Prostate gland (tissue), 2 donors: ENCODE data around the gene KHDC4. TPM values are rescaled to one million over a fixed set of nuclear protein-coding genes. Genes with fewer than 3 reads are reported as not detected.

Experiments used
- DNase-seq: peaks from one replicate; pipeline ENCODE4 v3.0.0-alpha.2; 2019; ENCODE audit warnings: low spot score
- H3K27ac ChIP-seq, 2 donors: fragments of 200-600 bp; sonication (generic); 2 replicates each; pipeline ENCODE4 v1.5.1; 2017 to 2019
- H3K27me3 ChIP-seq: fragments of 200-600 bp; sonication (generic); replicated peaks from 2 replicates; pipeline ENCODE4 v1.5.1; 2019; ENCODE audit not compliant: insufficient read depth
- H3K36me3 ChIP-seq, 2 donors: fragments of 200-600 bp; sonication (generic); 1 replicate in 1 of 2; 2 replicates in 1 of 2; pipeline versions ENCODE4 v1.5.1 to v1.8.1; 2017 to 2019
- H3K4me1 ChIP-seq: fragments of 200-600 bp; sonication (generic); replicated peaks from 2 replicates; pipeline ENCODE4 v1.5.1; 2019
- H3K4me3 ChIP-seq, 2 donors: fragments of 200-600 bp; sonication (generic); 2 replicates each; pipeline ENCODE4 v1.5.1; 2017 to 2019
- H3K9me3 ChIP-seq: fragments of 200-600 bp; sonication (generic); 2 replicates; pipeline ENCODE4 v1.5.1; 2017
- CTCF ChIP-seq, 4 experiments: fragments of 200-600 bp in 2 of 4; fragments of 450-650 bp in 2 of 4; sonication (generic) in 2 of 4; IDR thresholded peaks; 1 replicate in 3 of 4; 2 replicates in 1 of 4; pipeline ENCODE4 v1.5.1; 2016 to 2019; ENCODE audit warnings: antibody characterized with exemption in 4 of 4, mild to moderate bottlenecking in 2 of 4, moderate library complexity in 2 of 4
- POLR2A ChIP-seq: fragments of 450-650 bp; IDR thresholded peaks from one replicate; pipeline ENCODE4 v1.6.1; 2016; ENCODE audit warnings: antibody characterized with exemption, mild to moderate bottlenecking
- POLR2AphosphoS5 ChIP-seq: sonication (generic); formaldehyde crosslinking; IDR thresholded peaks from one replicate; pipeline ENCODE4 v1.6.1; 2017; ENCODE audit warnings: antibody characterized with exemption
- WGBS: methylation state at CpG from one replicate; pipeline ENCODE4 v1.1.5; 2018; 5-methylcytosine and 5-hydroxymethylcytosine counted together
- intact Hi-C: fragments of 100-400 bp; cut with DNase I; formaldehyde crosslinking; loops from one replicate; pipeline ENCODE4 v1.14.2; 2022
- total RNA-seq, 2 donors: library from RNA; depleted of rRNA; stranded (reverse); fragments of >200 nt; gene quantifications; one replicate each; pipeline ENCODE4 v1.1.0, GENCODE V29; 2016

Gene KHDC4
- total RNA-seq, 2 donors from 2014 or later: 49.8 to 66.1 TPM

- H3K4me1 ChIP-seq: no peaks in the 10 kb centered on the region
Observed at GRCh38 chr1:155947292-155947691, 13.1 kb upstream of the KHDC4 start.

GRCh38 chr1:155946633-155947219, 12.5 kb upstream of the KHDC4 start:
- TF ChIP-seq CTCF (IDR thresholded peaks at IDR 0.05) (no peak), POLR2A (no peak), POLR2AphosphoS5 (no peak)
- DNase-seq: no peak
- Histone ChIP-seq H3K9me3 (no peaks in the 10 kb centered on the region), H3K4me3 (no peak overlapping the region), H3K36me3 (peaks cover 0 to 11% of the 10 kb centered on the region in 2 donors), H3K4me1 (no peaks in the 10 kb centered on the region), H3K27me3 (no peaks in the 10 kb centered on the region), H3K27ac (no peak overlapping the region)
- intact Hi-C loops: no loop called here
- 74% methylated on average over 8 of the region's 8 CpGs for WGBS

More at GRCh38 chr1:155947292-155947691, 13.1 kb upstream of the KHDC4 start:
- intact Hi-C loops: no loop called here
- no peak for TF ChIP-seq POLR2AphosphoS5
- no peak for TF ChIP-seq CTCF (IDR thresholded peaks at IDR 0.05)
- no peak for TF ChIP-seq POLR2A
- WGBS: 82% methylated on average over 4 of the region's 4 CpGs
- Histone ChIP-seq H3K27me3 (no peaks in the 10 kb centered on the region), H3K9me3 (no peaks in the 10 kb centered on the region), H3K36me3 (peaks cover 5 to 16% of the 10 kb centered on the region in 2 donors), H3K4me3 (no peak overlapping the region), H3K27ac (no peak overlapping the region)
- no peak for DNase-seq

- H3K27ac ChIP-seq: no peak overlapping the region
- H3K9me3 ChIP-seq: no peaks in the 10 kb centered on the region
- H3K4me1 ChIP-seq: no peaks in the 10 kb centered on the region
- H3K4me3 ChIP-seq: no peak overlapping the region
- no peaks in the 10 kb centered on the region for H3K36me3 ChIP-seq
- DNase-seq: no peak
- intact Hi-C loops: no loop called here
- no peak for TF ChIP-seq POLR2A
- TF ChIP-seq CTCF (IDR thresholded peaks at IDR 0.05): no peak
- TF ChIP-seq POLR2AphosphoS5: no peak
- H3K27me3 ChIP-seq: no peaks in the 10 kb centered on the region
- 31% methylated on average over 6 of the region's 6 CpGs for WGBS
Observed at GRCh38 chr1:155944444-155944799, 10.2 kb upstream of the KHDC4 start.

GRCh38 chr1:155942578-155943141, 8.4 kb upstream of the KHDC4 start:
- TF ChIP-seq CTCF (IDR thresholded peaks at IDR 0.05) (no peak), POLR2AphosphoS5 (no peak), POLR2A (no peak)
- 60% methylated on average over 10 of the region's 11 CpGs for WGBS
- H3K9me3 ChIP-seq: no peaks in the 10 kb centered on the region
- intact Hi-C loops: no loop called here
- H3K4me3 ChIP-seq: no peak overlapping the region
- H3K36me3 ChIP-seq: no peaks in the 10 kb centered on the region
- no peaks in the 10 kb centered on the region for H3K27me3 ChIP-seq
- H3K4me1 ChIP-seq: no peaks in the 10 kb centered on the region
- H3K27ac ChIP-seq: no peak overlapping the region
- DNase-seq: no peak
